SK-N-SH treated with all-trans-retinoic acid at 6 μM for 48 hours (cell line): ENCODE results near the gene MACROD1.

ENCODE experiments used
- ATAC-seq: fragments of 200-7000 bp; cut with Tn5 transposase; 3 replicates; pipeline ENCODE4 v1.9.1; 2020; ENCODE audit warnings: mild to moderate bottlenecking, moderate library complexity
- ARNTL ChIP-seq: fragments of 450-650 bp; formaldehyde crosslinking; IDR thresholded peaks from 2 replicates; pipeline ENCODE4 v1.5.0; 2020; ENCODE audit warnings: low read depth, mild to moderate bottlenecking, moderate library complexity, borderline replicate concordance
- BACH2 ChIP-seq: fragments of 250-450 bp; sonication (Bioruptor Pico); IDR thresholded peaks from 2 replicates; pipeline ENCODE4 v1.9.0; 2021; ENCODE audit warnings: mild to moderate bottlenecking, borderline replicate concordance
- CSDC2 ChIP-seq: fragments of 250-450 bp; sonication (Bioruptor Pico); IDR thresholded peaks from 2 replicates; pipeline ENCODE4 v1.5.0; 2020; ENCODE audit warnings: mild to moderate bottlenecking, moderate library complexity
- CSRNP3 ChIP-seq: fragments of 250-450 bp; sonication (Bioruptor Pico); IDR thresholded peaks from 2 replicates; pipeline ENCODE4 v1.5.1; 2021; ENCODE audit warnings: mild to moderate bottlenecking, moderate library complexity
- GLIS3 ChIP-seq: fragments of 250-450 bp; sonication (Bioruptor Pico); IDR thresholded peaks from 2 replicates; pipeline ENCODE4 v1.5.0; 2020; ENCODE audit warnings: mild to moderate bottlenecking, moderate library complexity
- ISL1 ChIP-seq: fragments of 250-450 bp; sonication (Bioruptor Pico); IDR thresholded peaks from 2 replicates; pipeline ENCODE4 v2.1.2; 2022; ENCODE audit warnings: mild to moderate bottlenecking, moderate library complexity
- OSR1 ChIP-seq: fragments of 250-450 bp; sonication (Bioruptor Pico); IDR thresholded peaks from 2 replicates; pipeline ENCODE4 v1.8.0; 2022; ENCODE audit warnings: moderate library complexity, mild to moderate bottlenecking, inconsistent platforms
- POU6F1 ChIP-seq: fragments of 250-450 bp; sonication (Bioruptor Pico); IDR thresholded peaks from 2 replicates; pipeline ENCODE4 v1.8.0; 2021; ENCODE audit warnings: low read depth, mild to moderate bottlenecking, moderate library complexity, borderline replicate concordance
- PPARA ChIP-seq: fragments of 250-450 bp; sonication (Bioruptor Pico); IDR thresholded peaks from 2 replicates; pipeline ENCODE4 v1.5.0; 2020; ENCODE audit warnings: mild to moderate bottlenecking, borderline replicate concordance
- RARB ChIP-seq: fragments of 250-450 bp; sonication (Bioruptor Pico); IDR thresholded peaks from 2 replicates; pipeline ENCODE4 v1.8.0; 2021; ENCODE audit warnings: mild to moderate bottlenecking, moderate library complexity
- SNAI2 ChIP-seq: fragments of 250-450 bp; sonication (Bioruptor Pico); IDR thresholded peaks from 2 replicates; pipeline ENCODE4 v1.5.0; 2020; ENCODE audit warnings: mild to moderate bottlenecking, moderate library complexity
- TCF4 ChIP-seq: fragments of 250-450 bp; sonication (Bioruptor Pico); IDR thresholded peaks from 2 replicates; pipeline ENCODE4 v1.8.0; 2021; ENCODE audit warnings: mild to moderate bottlenecking, moderate library complexity, borderline replicate concordance
- TOX ChIP-seq: fragments of 250-450 bp; sonication (Bioruptor Pico); IDR thresholded peaks from 2 replicates; pipeline ENCODE4 v1.8.0; 2021; ENCODE audit warnings: mild to moderate bottlenecking, moderate library complexity, borderline replicate concordance
- ZFP3 ChIP-seq: fragments of 250-450 bp; sonication (Bioruptor Pico); IDR thresholded peaks from 2 replicates; pipeline ENCODE4 v1.5.0; 2020; ENCODE audit warnings: mild to moderate bottlenecking, moderate library complexity
- ZFP30 ChIP-seq: fragments of 450-650 bp; formaldehyde crosslinking; IDR thresholded peaks from 2 replicates; pipeline ENCODE4 v1.5.0; 2022; ENCODE audit warnings: mild to moderate bottlenecking, moderate library complexity
- ZNF565 ChIP-seq: fragments of 450-650 bp; formaldehyde crosslinking; conservative IDR thresholded peaks from 2 replicates; pipeline ENCODE4 v1.5.0; 2020; ENCODE audit warnings: low read depth, mild to moderate bottlenecking, moderate library complexity
- ZNF70 ChIP-seq: fragments of 450-650 bp; formaldehyde crosslinking; IDR thresholded peaks from 2 replicates; pipeline ENCODE4 v1.5.0; 2020; ENCODE audit warnings: mild to moderate bottlenecking, moderate library complexity
- ZNF8 ChIP-seq: fragments of 450-650 bp; formaldehyde crosslinking; IDR thresholded peaks from 2 replicates; pipeline ENCODE4 v1.5.0; 2020; ENCODE audit warnings: mild to moderate bottlenecking, moderate library complexity
- TF ChIP-seq, protein P1 (sequence below): fragments of 250-450 bp; sonication (Bioruptor Pico); IDR thresholded peaks from 2 replicates; pipeline ENCODE4 v1.5.1; 2020; ENCODE audit warnings: low read depth, mild to moderate bottlenecking, moderate library complexity
- TF ChIP-seq, protein P2 (sequence below): fragments of 250-450 bp; sonication (Bioruptor Pico); IDR thresholded peaks from 2 replicates; pipeline ENCODE4 v1.5.0; 2020; ENCODE audit warnings: mild to moderate bottlenecking, moderate library complexity

Gene MACROD1

DNA sequence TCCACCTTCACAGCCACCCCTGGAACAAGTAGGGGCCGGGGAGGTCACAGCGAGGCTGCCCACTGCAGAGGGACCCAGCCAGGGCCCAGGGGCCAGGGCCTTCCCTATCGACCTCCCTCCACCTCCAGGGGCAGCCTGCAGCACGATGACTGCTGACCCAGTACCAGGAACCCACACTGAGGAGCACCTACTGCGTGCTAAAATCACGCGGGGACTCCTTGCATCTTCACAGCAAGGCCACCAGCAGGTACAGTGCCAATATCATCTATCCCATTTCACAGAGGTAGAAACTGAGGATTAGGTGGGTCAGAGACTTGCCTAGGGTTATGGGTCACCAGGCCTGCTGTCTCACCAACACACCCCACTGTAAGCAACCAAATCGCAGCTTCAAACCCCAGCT lies 14.6 kb downstream of the MACROD1 start:
- no peak for ATAC-seq

GRCh38 chr11:64150481-64151239 lies 15.3 kb downstream of the MACROD1 start:
- TF ChIP-seq TOX (CRISPR knock-in tag) (no peak), TCF4 (CRISPR knock-in tag) (no peak), SNAI2 (CRISPR knock-in tag) (no peak), ZFP30 (no peak), ARNTL (no peak), RARB (CRISPR knock-in tag) (no peak), OSR1 (no peak), ZNF8 (CRISPR knock-in tag) (no peak), ISL1 (CRISPR knock-in tag) (no peak), ZFP3 (CRISPR knock-in tag) (no peak), CSDC2 (CRISPR knock-in tag) (no peak), POU6F1 (CRISPR knock-in tag) (no peak), BACH2 (CRISPR knock-in tag) (no peak), CSRNP3 (CRISPR knock-in tag) (no peak), ZNF70 (CRISPR knock-in tag) (no peak), ZNF565 (CRISPR knock-in tag) (no peak), PPARA (CRISPR knock-in tag) (no peak), GLIS3 (no peak)
- TF ChIP-seq, protein P1, sequence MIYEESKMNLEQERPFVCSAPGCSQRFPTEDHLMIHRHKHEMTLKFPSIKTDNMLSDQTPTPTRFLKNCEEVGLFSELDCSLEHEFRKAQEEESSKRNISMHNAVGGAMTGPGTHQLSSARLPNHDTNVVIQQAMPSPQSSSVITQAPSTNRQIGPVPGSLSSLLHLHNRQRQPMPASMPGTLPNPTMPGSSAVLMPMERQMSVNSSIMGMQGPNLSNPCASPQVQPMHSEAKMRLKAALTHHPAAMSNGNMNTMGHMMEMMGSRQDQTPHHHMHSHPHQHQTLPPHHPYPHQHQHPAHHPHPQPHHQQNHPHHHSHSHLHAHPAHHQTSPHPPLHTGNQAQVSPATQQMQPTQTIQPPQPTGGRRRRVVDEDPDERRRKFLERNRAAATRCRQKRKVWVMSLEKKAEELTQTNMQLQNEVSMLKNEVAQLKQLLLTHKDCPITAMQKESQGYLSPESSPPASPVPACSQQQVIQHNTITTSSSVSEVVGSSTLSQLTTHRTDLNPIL (CRISPR knock-in tag): no peak
- TF ChIP-seq, protein P2, sequence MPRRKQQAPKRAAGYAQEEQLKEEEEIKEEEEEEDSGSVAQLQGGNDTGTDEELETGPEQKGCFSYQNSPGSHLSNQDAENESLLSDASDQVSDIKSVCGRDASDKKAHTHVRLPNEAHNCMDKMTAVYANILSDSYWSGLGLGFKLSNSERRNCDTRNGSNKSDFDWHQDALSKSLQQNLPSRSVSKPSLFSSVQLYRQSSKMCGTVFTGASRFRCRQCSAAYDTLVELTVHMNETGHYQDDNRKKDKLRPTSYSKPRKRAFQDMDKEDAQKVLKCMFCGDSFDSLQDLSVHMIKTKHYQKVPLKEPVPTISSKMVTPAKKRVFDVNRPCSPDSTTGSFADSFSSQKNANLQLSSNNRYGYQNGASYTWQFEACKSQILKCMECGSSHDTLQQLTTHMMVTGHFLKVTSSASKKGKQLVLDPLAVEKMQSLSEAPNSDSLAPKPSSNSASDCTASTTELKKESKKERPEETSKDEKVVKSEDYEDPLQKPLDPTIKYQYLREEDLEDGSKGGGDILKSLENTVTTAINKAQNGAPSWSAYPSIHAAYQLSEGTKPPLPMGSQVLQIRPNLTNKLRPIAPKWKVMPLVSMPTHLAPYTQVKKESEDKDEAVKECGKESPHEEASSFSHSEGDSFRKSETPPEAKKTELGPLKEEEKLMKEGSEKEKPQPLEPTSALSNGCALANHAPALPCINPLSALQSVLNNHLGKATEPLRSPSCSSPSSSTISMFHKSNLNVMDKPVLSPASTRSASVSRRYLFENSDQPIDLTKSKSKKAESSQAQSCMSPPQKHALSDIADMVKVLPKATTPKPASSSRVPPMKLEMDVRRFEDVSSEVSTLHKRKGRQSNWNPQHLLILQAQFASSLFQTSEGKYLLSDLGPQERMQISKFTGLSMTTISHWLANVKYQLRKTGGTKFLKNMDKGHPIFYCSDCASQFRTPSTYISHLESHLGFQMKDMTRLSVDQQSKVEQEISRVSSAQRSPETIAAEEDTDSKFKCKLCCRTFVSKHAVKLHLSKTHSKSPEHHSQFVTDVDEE (CRISPR knock-in tag): no peak
- no peak for ATAC-seq

More for the DNA sequence above, 14.6 kb downstream of the MACROD1 start:
- TF ChIP-seq PPARA (CRISPR knock-in tag) (no peak), SNAI2 (CRISPR knock-in tag) (no peak), TCF4 (CRISPR knock-in tag) (no peak), ZNF8 (CRISPR knock-in tag) (no peak), BACH2 (CRISPR knock-in tag) (no peak)
- TF ChIP-seq, protein P1 (CRISPR knock-in tag): no peak

DNA sequence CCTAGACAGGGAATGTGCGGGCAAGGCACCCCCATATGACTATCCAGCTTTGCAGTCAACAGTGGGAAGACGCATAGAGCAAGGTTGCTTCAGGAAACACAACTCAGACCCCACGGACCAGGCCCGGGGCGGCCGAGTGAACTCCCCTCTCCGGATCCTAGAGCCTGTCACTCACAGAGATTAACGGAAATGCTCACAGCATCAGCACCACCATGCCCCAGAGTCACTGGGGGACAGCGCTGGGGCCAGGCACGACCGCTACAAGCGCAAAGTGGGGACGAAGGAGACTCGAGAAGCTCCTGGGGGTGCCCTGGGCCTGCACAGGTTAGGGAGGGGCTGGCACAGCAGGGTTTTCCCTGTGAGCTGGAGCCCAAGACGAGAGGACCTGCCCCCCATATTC lies 15.9 kb downstream of the MACROD1 start:
- ATAC-seq: no peak
- TF ChIP-seq RARB (CRISPR knock-in tag) (no peak), ARNTL (no peak), POU6F1 (CRISPR knock-in tag) (no peak)
- TF ChIP-seq, protein P1 (CRISPR knock-in tag): no peak
